ENCODE results near the gene HDAC5.

- TF ChIP-seq, protein P1, sequence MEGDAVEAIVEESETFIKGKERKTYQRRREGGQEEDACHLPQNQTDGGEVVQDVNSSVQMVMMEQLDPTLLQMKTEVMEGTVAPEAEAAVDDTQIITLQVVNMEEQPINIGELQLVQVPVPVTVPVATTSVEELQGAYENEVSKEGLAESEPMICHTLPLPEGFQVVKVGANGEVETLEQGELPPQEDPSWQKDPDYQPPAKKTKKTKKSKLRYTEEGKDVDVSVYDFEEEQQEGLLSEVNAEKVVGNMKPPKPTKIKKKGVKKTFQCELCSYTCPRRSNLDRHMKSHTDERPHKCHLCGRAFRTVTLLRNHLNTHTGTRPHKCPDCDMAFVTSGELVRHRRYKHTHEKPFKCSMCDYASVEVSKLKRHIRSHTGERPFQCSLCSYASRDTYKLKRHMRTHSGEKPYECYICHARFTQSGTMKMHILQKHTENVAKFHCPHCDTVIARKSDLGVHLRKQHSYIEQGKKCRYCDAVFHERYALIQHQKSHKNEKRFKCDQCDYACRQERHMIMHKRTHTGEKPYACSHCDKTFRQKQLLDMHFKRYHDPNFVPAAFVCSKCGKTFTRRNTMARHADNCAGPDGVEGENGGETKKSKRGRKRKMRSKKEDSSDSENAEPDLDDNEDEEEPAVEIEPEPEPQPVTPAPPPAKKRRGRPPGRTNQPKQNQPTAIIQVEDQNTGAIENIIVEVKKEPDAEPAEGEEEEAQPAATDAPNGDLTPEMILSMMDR (IDR thresholded peaks at IDR 0.05; ENCODE audit: low read depth, low read length): no peak
- no peak for TF ChIP-seq EZH2phosphoT487 (IDR thresholded peaks at IDR 0.05; ENCODE audit: low read depth)
Observed at GRCh38 chr17:44078412-44078811, 45.0 kb downstream of the HDAC5 start.

All from OCI-LY3 (cell line).